Dendritic cell treated with granulocyte-macrophage colony-stimulating factor and Interleukin-4, amounts not matched to agents 40 ng/mL and 50 ng/mL, for 4 days (primary cell): ENCODE measurements around the gene HMHB1.

Experiments
- H3K27ac Mint-ChIP-seq: one replicate; pipeline ENCODE4 v1.8.0; 2022; ENCODE audit warnings: mild to moderate bottlenecking, mixed read lengths
- H3K27me3 Mint-ChIP-seq: one replicate; pipeline ENCODE4 v1.8.0; 2022; ENCODE audit warnings: mild to moderate bottlenecking, mixed read lengths
- H3K36me3 Mint-ChIP-seq: one replicate; pipeline ENCODE4 v1.8.0; 2022; ENCODE audit warnings: low read depth, mixed read lengths
- H3K4me1 Mint-ChIP-seq: one replicate; pipeline ENCODE4 v1.8.0; 2022; ENCODE audit warnings: low read depth, mixed read lengths
- H3K4me3 Mint-ChIP-seq: one replicate; pipeline ENCODE4 v1.8.0; 2022; ENCODE audit warnings: mild to moderate bottlenecking, moderate library complexity, mixed read lengths
- H3K9me3 Mint-ChIP-seq: one replicate; pipeline ENCODE4 v1.8.0; 2022; ENCODE audit warnings: mixed read lengths
- intact Hi-C: fragments of 100-400 bp; cut with micrococcal nuclease; formaldehyde crosslinking; loops from one replicate; pipeline ENCODE4 v1.15.0; 2022

The HMHB1 gene

GRCh38 chr5:143824851-143825720 lies 13.1 kb downstream of the HMHB1 start:
- H3K4me1 Mint-ChIP-seq = no peaks in the 10 kb centered on the region
- H3K4me3 Mint-ChIP-seq = no peak overlapping the region
- H3K27ac Mint-ChIP-seq = no peak overlapping the region
- H3K9me3 Mint-ChIP-seq = no peaks in the 10 kb centered on the region
- intact Hi-C loops = loop anchor here (1.0 to 10.0 kb wide), 6 partner anchors 177 to 903 kb away; partner anchors contain the start of gene NR3C1
- no peaks in the 10 kb centered on the region for H3K27me3 Mint-ChIP-seq
- no peaks in the 10 kb centered on the region for H3K36me3 Mint-ChIP-seq

GRCh38 chr5:143826951-143827444 lies 15.0 kb downstream of the HMHB1 start:
- no peak overlapping the region for H3K4me3 Mint-ChIP-seq
- H3K4me1 Mint-ChIP-seq = no peaks in the 10 kb centered on the region
- no peaks in the 10 kb centered on the region for H3K36me3 Mint-ChIP-seq
- intact Hi-C loops = loop anchor here (5.0 to 10.0 kb wide), 5 partner anchors 405 to 905 kb away; partner anchors contain the start of gene NR3C1
- H3K9me3 Mint-ChIP-seq = no peaks in the 10 kb centered on the region
- no peaks in the 10 kb centered on the region for H3K27me3 Mint-ChIP-seq
- H3K27ac Mint-ChIP-seq = no peak overlapping the region

- no peak overlapping the region for H3K27ac Mint-ChIP-seq
- no peaks in the 10 kb centered on the region for H3K36me3 Mint-ChIP-seq
- no peak overlapping the region for H3K4me3 Mint-ChIP-seq
- H3K27me3 Mint-ChIP-seq = no peaks in the 10 kb centered on the region
- intact Hi-C loops = loop anchor here (5.0 to 10.0 kb wide), 5 partner anchors 406 to 906 kb away; partner anchors contain the start of gene NR3C1
- no peaks in the 10 kb centered on the region for H3K9me3 Mint-ChIP-seq
- H3K4me1 Mint-ChIP-seq = no peaks in the 10 kb centered on the region
Measured at GRCh38 chr5:143828710-143829109, 16.7 kb downstream of the HMHB1 start.

DNA sequence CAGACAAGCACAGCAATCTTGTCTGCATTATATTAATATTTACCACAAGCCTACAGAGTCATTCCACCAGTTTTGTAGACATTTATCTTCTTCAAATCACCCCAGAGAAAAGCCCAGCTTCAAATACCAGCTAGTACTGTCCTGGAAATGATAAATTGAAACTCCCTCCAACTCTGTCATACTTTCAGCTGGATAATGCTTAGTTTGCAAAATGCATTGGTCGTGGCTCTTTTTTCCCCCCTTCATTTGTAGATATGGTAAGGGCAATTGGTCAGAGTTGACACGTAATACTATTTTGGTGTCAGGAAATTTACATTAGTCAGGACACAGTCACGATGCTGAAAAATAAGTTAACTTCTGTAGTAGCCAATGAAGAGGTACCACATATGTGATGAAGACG lies 21.2 kb downstream of the HMHB1 start:
- intact Hi-C loops = no loop called here
- no peaks in the 10 kb centered on the region for H3K36me3 Mint-ChIP-seq
- no peaks in the 10 kb centered on the region for H3K27me3 Mint-ChIP-seq
- H3K27ac Mint-ChIP-seq = no peak overlapping the region
- H3K4me3 Mint-ChIP-seq = no peak overlapping the region
- no peaks in the 10 kb centered on the region for H3K9me3 Mint-ChIP-seq
- H3K4me1 Mint-ChIP-seq = no peaks in the 10 kb centered on the region

DNA sequence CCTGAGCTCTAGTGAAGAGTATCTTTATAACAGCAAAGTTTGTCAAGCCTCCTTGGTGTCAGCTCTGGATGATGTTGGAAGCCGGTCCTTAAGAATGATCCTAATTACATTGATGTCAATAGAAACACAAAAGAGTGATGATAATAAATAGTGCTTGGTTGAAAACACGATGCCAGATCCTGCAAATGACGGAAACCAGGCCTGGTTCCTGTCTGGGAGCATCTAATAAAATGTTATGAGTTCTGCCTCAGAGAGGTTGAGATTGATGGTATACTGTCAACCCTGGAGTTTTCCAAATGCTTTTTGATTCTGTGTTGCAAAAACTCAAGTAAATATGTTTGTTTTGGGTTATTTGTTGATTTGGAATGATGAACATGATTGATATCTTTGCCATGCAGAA lies 23.3 kb downstream of the HMHB1 start:
- intact Hi-C loops = no loop called here
- no peaks in the 10 kb centered on the region for H3K9me3 Mint-ChIP-seq
- H3K4me1 Mint-ChIP-seq = no peaks in the 10 kb centered on the region
- no peaks in the 10 kb centered on the region for H3K27me3 Mint-ChIP-seq
- H3K27ac Mint-ChIP-seq = no peak overlapping the region
- no peak overlapping the region for H3K4me3 Mint-ChIP-seq
- H3K36me3 Mint-ChIP-seq = no peaks in the 10 kb centered on the region

DNA sequence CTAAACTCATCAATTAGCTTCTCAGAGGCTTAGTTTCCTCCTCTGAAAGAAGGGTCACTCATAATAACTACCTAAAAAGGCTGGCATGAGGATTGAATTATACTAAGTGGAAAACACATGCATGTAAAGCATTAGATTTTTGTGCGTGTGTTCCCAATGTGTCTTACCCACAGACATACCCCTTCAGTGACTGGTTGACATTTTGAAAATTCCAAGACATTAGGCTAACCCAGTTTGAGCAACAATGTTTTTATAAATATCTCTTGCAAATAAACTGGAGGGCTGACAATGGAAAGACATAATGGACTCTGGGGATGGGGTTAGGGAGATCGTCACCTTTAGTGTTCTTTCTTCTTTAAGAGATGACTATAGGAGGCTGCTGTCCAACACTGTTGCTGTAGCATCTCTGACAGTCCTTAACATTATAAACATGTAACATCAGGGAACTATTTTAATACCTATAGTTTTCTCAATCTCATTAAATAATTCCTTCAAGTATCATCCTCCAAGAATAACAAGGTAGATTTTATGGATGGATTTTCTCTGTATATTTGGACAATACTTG lies 24.3 kb downstream of the HMHB1 start:
- Mint-ChIP-seq H3K27me3 (no peaks in the 10 kb centered on the region), H3K4me3 (no peak overlapping the region), H3K36me3 (no peaks in the 10 kb centered on the region), H3K27ac (no peak overlapping the region), H3K9me3 (no peaks in the 10 kb centered on the region), H3K4me1 (no peaks in the 10 kb centered on the region)
- intact Hi-C loops = no loop called here

DNA sequence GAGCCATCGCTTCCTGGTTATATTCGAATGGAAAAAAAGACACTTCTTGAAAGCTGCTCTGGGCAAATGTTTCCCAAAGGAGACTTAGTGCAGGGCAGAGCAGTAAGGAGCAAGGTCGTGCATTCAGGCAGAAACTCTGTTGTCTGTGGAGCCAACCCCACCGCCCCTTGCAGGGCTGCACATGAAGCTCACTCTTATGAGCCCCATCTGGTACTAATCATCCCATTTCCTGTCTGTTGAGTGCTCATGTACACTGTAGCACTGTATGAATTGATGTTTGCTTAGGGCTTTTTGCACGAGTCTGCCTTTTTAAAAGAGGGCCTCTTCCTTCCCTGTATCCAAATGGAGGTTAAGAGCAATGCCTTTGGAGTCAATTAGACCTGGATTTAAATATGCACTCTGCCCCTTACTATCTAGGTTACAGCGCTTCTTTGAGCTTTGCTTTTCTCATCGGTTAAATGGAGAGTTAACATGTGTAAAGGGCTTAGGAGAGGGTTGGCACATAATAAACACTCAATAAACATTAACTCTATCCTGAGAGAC lies 25.4 kb downstream of the HMHB1 start:
- intact Hi-C loops = no loop called here

DNA sequence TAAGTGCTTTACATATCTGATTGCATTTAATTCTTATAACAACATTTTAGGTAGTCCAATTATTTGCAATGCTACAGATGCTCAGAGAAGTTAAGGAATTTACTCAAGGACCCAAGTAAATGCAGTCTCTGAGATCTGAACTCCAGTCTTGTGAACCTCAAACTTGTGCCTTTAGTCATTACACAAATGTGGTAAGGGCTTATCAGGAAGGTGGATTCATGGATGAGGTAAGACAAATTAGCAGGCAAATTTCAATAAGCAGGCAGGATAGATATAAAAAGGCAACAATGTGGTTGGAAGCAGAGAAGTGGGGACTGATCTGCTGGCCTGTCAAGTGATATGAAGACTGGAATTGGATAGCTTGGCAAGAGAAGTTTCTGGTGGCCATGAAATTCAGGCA lies 29.5 kb downstream of the HMHB1 start:
- Mint-ChIP-seq H3K9me3 (no peaks in the 10 kb centered on the region), H3K27me3 (peaks cover 4% of the 10 kb centered on the region), H3K36me3 (no peaks in the 10 kb centered on the region), H3K4me3 (no peak overlapping the region), H3K4me1 (no peaks in the 10 kb centered on the region), H3K27ac (no peak overlapping the region)
- intact Hi-C loops = no loop called here

More for the DNA sequence above, 25.4 kb downstream of the HMHB1 start:
- Mint-ChIP-seq H3K27ac (no peak overlapping the region), H3K36me3 (no peaks in the 10 kb centered on the region), H3K4me1 (no peaks in the 10 kb centered on the region), H3K27me3 (no peaks in the 10 kb centered on the region), H3K4me3 (no peak overlapping the region), H3K9me3 (no peaks in the 10 kb centered on the region)

GRCh38 chr5:143842920-143843319 lies 31.0 kb downstream of the HMHB1 start:
- no peaks in the 10 kb centered on the region for H3K36me3 Mint-ChIP-seq
- no peak overlapping the region for H3K4me3 Mint-ChIP-seq
- H3K9me3 Mint-ChIP-seq = no peaks in the 10 kb centered on the region
- no peaks in the 10 kb centered on the region for H3K4me1 Mint-ChIP-seq
- peaks cover 4% of the 10 kb centered on the region for H3K27me3 Mint-ChIP-seq
- H3K27ac Mint-ChIP-seq = no peak overlapping the region
- intact Hi-C loops = no loop called here

- intact Hi-C loops = no loop called here
- no peaks in the 10 kb centered on the region for H3K9me3 Mint-ChIP-seq
- H3K27me3 Mint-ChIP-seq = peaks cover 4% of the 10 kb centered on the region
- H3K4me1 Mint-ChIP-seq = no peaks in the 10 kb centered on the region
- no peak overlapping the region for H3K27ac Mint-ChIP-seq
- no peak overlapping the region for H3K4me3 Mint-ChIP-seq
- no peaks in the 10 kb centered on the region for H3K36me3 Mint-ChIP-seq
Measured at GRCh38 chr5:143843461-143843860, 31.5 kb downstream of the HMHB1 start.

GRCh38 chr5:143850050-143850683 lies 38.2 kb downstream of the HMHB1 start:
- Mint-ChIP-seq H3K4me1 (no peaks in the 10 kb centered on the region), H3K9me3 (peaks cover 9% of the 10 kb centered on the region), H3K36me3 (no peaks in the 10 kb centered on the region), H3K27ac (no peak overlapping the region), H3K27me3 (no peaks in the 10 kb centered on the region), H3K4me3 (no peak overlapping the region)
- intact Hi-C loops = no loop called here

- Mint-ChIP-seq H3K27ac (no peak overlapping the region), H3K4me3 (no peak overlapping the region), H3K27me3 (no peaks in the 10 kb centered on the region), H3K9me3 (peaks cover 9% of the 10 kb centered on the region), H3K4me1 (no peaks in the 10 kb centered on the region), H3K36me3 (no peaks in the 10 kb centered on the region)
- intact Hi-C loops = no loop called here
Measured at GRCh38 chr5:143851383-143851782, 39.4 kb downstream of the HMHB1 start.

DNA sequence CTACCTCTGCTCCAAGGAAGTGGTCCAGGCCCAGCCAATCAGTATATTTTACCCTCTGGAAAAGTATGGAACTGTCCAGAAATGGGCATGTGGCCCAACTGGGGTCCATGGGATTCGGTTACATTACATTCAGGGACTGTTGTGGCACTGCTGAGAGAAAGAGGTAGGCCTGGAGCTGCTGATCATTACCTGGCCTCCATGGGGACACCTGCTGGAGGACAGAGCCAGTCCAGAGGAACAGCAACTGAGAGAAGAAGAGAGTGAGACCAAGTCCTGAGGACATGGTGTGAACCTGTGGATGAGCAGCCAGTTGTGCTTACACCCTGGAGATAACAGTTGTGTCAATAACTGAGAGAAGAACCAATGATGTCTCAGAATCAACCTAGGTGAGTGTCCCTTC lies 48.2 kb downstream of the HMHB1 start:
- Mint-ChIP-seq H3K4me1 (peaks cover 11% of the 10 kb centered on the region), H3K4me3 (no peak overlapping the region), H3K9me3 (no peaks in the 10 kb centered on the region), H3K36me3 (no peaks in the 10 kb centered on the region), H3K27me3 (no peaks in the 10 kb centered on the region), H3K27ac (no peak overlapping the region)
- intact Hi-C loops = no loop called here

GRCh38 chr5:143862271-143862670 lies 50.3 kb downstream of the HMHB1 start:
- Mint-ChIP-seq H3K4me1 (peaks cover 11% of the 10 kb centered on the region), H3K27ac (no peak overlapping the region), H3K4me3 (no peak overlapping the region), H3K36me3 (no peaks in the 10 kb centered on the region), H3K27me3 (no peaks in the 10 kb centered on the region), H3K9me3 (no peaks in the 10 kb centered on the region)
- intact Hi-C loops = no loop called here
